Measurements from ENCODE around the gene TICAM2.

TICAM2 gene

GRCh38 chr5:115605436-115605835, 3.2 kb upstream of the TICAM2 start:
- DNase-seq: no peak

- no peak for DNase-seq
Observed at GRCh38 chr5:115602591-115603125, 379 bp upstream of the TICAM2 start.

GRCh38 chr5:115600766-115601165, 1.5 kb downstream of the TICAM2 start:
- no peak for DNase-seq

- no peak for DNase-seq
Observed at GRCh38 chr5:115599924-115600323, 2.4 kb downstream of the TICAM2 start.

- DNase-seq: no peak
Observed at GRCh38 chr5:115599502-115599901, 2.8 kb downstream of the TICAM2 start.

GRCh38 chr5:115594128-115595047, 7.9 kb downstream of the TICAM2 start:
- no peak for DNase-seq

GRCh38 chr5:115589043-115589442, 13.2 kb downstream of the TICAM2 start:
- DNase-seq: no peak

- no peak for DNase-seq
Observed at GRCh38 chr5:115588640-115589039, 13.6 kb downstream of the TICAM2 start.

- DNase-seq: no peak
Observed at GRCh38 chr5:115586525-115587146, 15.6 kb downstream of the TICAM2 start.

GRCh38 chr5:115585265-115585664, 17.0 kb downstream of the TICAM2 start:
- no peak for DNase-seq

- DNase-seq: no peak
Observed at GRCh38 chr5:115584501-115584900, 17.8 kb downstream of the TICAM2 start.

GRCh38 chr5:115583474-115583873, 18.8 kb downstream of the TICAM2 start:
- no peak for DNase-seq

- no peak for DNase-seq
Observed at GRCh38 chr5:115580941-115581340, 21.3 kb downstream of the TICAM2 start.

GRCh38 chr5:115579747-115580173, 22.5 kb downstream of the TICAM2 start:
- no peak for DNase-seq

- no peak for DNase-seq
Observed at GRCh38 chr5:115579216-115579615, 23.1 kb downstream of the TICAM2 start.

GRCh38 chr5:115578657-115579056, 23.6 kb downstream of the TICAM2 start:
- no peak for DNase-seq

GRCh38 chr5:115577741-115578140, 24.5 kb downstream of the TICAM2 start:
- DNase-seq: no peak

- DNase-seq: no peak
Observed at GRCh38 chr5:115577329-115577728, 24.9 kb downstream of the TICAM2 start.

GRCh38 chr5:115575167-115576070, 26.9 kb downstream of the TICAM2 start:
- DNase-seq: no peak

- no peak for DNase-seq
Observed at GRCh38 chr5:115573133-115573532, 29.1 kb downstream of the TICAM2 start.

GRCh38 chr5:115571441-115571878, 30.8 kb downstream of the TICAM2 start:
- no peak for DNase-seq

- no peak for DNase-seq
Observed at GRCh38 chr5:115568668-115569067, 33.6 kb downstream of the TICAM2 start.

GRCh38 chr5:115565233-115565632, 37.0 kb downstream of the TICAM2 start:
- no peak for DNase-seq

Data from NCI-H1105 (cell line).